Cardiac septum (tissue), 1 donor: ENCODE results near the gene CRADD. TPM values are rescaled to one million over a fixed set of nuclear protein-coding genes. Genes with fewer than 3 reads are reported as not detected.

ENCODE experiments used
- DNase-seq: peaks from one replicate; pipeline ENCODE4 v3.0.0-alpha.2; 2020; ENCODE audit warnings: low spot score
- intact Hi-C: fragments of 100-400 bp; cut with DNase I; formaldehyde crosslinking; loops from one replicate; pipeline ENCODE4 v1.14.0; 2022
- total RNA-seq: library from RNA; stranded (reverse); fragmentation: NEBNext Ultra II Directional; extraction: Animal tissue kit (Norgen Biotek cat#: 25700); gene quantifications from one replicate; pipeline ENCODE4 v1.2.1, GENCODE V29; 2021
- donor health status: DM: no; HTN: no; CAD: no.

Gene CRADD
- total RNA-seq, 1 donor from 2014 or later: 50.8 TPM

GRCh38 chr12:93844164-93844784 lies 167.1 kb downstream of the CRADD start:
- DNase-seq: no peak
- intact Hi-C loops: no loop called here

DNA sequence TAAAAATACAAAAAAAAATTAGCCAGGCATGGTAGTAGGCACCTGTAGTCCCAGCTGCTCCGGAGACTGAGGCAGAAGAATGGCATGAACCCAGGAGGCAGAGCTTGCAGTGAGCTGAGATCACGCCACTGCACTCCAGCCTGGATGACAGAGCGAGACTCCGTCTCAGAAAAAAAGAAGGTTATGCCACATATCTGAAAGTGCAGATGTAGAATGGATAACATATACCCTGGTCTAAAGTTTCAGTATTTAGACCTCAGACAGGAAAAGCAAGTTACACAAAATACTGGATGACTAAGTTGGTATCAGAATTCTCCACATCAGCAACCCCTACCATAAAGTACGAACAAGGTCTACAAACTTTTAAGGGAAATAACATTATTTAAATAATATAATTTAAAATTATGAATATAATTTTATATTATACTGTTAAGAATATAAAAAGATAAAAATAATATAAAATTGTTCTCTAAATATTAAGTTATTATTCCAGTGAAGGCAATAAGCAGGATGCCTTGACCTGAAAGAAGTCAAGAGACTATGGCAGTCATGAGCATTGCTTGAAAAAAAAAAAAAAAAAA lies 169.9 kb downstream of the CRADD start:
- no peak for DNase-seq
- intact Hi-C loops: no loop called here

DNA sequence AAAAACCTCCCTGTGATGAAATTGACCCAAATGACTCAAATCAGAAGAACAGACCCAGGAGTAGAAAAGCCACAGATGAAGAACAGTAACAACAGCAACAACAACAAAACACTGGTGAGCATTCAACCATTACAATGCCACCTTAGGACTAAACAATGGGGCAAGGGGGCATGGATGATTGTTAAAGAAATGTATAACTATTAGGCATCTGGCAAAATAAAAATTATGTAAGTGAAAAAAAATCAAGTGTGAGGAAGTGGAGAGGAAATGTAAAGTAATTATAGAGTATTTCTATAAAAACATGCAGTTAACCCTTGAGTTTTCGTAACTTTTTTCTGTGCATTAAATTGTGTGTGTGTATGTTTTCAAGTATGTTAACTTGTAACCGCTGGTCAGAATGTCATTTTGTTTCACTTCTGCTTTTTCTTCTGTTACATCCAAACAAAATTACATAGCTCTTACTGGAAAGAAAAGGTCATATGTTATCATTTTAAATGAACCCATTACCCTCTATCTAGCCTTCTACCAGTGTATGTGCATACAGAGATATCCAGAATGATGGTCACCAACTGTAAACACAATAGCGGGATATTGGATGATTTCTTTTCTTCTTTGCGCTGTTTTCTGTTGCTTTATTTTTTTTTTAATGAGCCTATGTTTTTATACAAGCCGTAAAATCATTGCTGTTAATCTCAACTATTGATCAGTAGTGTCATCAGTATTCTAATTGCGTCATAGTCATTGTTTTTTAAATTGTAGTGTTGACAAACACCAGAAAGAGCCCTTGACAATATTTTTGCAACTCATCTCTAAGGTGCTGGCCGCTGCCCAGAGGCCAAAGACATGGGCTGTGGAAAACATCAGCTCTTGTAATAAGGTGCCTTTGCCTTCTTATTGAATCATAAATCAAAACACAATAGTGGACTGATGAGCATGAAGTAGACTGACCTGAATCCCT lies 170.6 kb downstream of the CRADD start:
- intact Hi-C loops: no loop called here

GRCh38 chr12:93848523-93849101 lies 171.4 kb downstream of the CRADD start:
- intact Hi-C loops: no loop called here
- no peak for DNase-seq

More for the DNA sequence above, 170.6 kb downstream of the CRADD start:
- DNase-seq: no peak

- intact Hi-C loops: no loop called here
- DNase-seq: no peak
Observed at GRCh38 chr12:93849946-93850345, 172.8 kb downstream of the CRADD start.

DNA sequence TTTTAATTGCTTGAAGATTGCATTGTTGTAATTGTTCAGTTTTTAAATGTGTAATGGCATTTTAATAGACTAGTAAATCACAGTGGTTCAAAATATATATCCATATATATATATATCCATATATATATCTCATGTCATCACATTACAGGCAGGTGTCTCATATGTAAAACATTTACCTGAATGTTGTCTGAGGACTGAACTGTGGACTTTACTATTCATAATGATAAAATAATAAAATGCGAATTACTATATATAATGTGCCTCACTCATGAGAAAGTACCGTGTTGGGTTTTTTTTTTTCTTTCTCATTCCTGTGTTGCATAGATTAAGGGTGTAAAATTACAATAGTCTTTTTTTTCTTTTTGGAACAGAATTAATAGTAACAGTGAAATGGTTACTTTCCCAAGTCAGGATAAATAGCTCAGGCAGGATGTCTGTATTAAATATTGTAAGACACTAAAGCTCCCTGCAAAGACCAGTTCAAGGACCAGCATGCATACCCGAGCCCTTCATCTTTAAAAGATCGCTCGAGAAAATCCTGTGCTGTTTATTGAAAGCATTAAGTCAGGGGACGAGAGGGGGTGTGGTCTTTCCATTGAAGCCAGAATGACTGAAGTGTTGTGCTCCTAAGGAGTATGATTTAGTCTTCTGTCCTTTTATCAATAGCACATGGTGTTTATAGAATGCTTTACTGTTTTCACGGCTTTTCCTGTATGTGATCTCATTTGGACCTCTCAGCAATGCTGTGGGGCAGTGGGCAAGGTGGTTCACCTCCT lies 173.5 kb downstream of the CRADD start:
- DNase-seq: no peak
- intact Hi-C loops: no loop called here

GRCh38 chr12:93851257-93851671 lies 174.1 kb downstream of the CRADD start:
- intact Hi-C loops: no loop called here
- no peak for DNase-seq

DNA sequence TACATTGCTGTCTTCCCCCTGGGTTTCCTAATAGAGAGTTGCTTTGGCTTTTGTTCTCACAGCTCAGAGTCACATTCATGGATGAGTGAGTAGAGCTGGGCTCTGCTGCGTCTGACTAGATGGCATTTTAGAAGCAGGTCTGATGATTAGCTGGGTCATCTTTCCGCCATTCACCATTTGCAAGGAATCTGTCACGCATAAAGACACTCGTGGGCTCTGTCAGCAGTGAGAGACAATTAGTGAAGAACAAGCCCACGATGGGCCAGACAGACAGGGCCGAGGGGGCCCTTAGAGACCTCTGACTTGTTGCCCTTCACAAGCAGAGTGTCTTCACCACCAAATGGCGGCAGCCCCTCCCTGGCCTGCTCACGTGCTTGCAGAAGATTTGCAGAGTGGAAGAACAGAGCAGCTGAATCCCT lies 175.0 kb downstream of the CRADD start:
- intact Hi-C loops: no loop called here

GRCh38 chr12:93853698-93854478 lies 176.7 kb downstream of the CRADD start:
- no peak for DNase-seq
- intact Hi-C loops: no loop called here

More for the DNA sequence above, 175.0 kb downstream of the CRADD start:
- DNase-seq: no peak

- intact Hi-C loops: no loop called here
- DNase-seq: no peak
Observed at GRCh38 chr12:93855261-93855660, 178.1 kb downstream of the CRADD start.

DNA sequence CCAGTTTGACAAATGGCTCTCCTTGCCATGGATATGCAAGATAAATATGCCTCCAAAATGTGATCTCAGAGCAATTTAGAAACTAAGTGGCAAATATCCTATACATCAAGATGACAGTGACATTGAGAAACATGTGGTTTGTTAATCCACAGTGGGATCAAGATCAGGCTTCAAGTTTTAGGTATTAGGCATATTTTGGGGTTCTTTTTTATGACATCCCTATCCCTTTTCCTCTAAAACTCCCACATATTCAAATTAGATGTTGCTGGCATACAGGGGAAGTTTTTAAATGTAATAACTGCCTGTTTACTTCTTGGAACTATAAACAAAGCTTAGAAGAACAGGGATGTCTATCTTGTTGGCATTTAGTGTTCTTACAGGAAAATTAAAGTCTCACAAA lies 179.4 kb downstream of the CRADD start:
- intact Hi-C loops: no loop called here
- DNase-seq: no peak

DNA sequence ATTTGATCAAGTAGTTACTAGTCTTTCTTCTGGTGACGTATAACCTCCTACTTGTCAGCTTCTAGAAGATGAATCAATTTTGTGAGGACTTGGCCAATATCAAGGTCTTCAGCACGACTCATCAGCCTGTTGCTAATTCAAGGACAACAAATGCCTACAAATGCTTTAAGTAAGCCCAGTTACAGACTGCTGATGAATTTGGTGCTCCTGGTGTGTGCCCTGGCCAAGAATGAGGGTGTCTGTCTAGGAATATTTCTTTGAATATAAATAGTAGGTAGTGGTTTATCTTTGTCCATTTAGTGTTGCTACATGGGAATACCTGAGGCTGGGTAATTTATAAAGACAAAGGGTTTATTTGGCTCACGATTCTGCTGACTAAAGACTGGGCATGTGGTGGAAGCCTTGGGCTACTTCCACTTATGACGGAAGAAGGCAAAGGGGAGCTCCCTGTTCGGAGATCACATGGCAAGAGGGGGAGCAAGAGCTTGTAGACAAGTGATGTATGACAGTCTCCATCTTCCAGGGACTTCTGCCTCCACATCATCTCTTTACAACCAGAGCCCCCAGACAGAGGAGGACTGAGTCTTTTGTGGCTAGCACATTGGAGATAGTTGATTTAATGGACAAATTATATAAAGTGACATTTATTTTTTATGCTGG lies 180.2 kb downstream of the CRADD start:
- intact Hi-C loops: no loop called here
- DNase-seq: no peak

GRCh38 chr12:93857991-93858447 lies 180.8 kb downstream of the CRADD start:
- intact Hi-C loops: no loop called here
- DNase-seq: no peak

DNA sequence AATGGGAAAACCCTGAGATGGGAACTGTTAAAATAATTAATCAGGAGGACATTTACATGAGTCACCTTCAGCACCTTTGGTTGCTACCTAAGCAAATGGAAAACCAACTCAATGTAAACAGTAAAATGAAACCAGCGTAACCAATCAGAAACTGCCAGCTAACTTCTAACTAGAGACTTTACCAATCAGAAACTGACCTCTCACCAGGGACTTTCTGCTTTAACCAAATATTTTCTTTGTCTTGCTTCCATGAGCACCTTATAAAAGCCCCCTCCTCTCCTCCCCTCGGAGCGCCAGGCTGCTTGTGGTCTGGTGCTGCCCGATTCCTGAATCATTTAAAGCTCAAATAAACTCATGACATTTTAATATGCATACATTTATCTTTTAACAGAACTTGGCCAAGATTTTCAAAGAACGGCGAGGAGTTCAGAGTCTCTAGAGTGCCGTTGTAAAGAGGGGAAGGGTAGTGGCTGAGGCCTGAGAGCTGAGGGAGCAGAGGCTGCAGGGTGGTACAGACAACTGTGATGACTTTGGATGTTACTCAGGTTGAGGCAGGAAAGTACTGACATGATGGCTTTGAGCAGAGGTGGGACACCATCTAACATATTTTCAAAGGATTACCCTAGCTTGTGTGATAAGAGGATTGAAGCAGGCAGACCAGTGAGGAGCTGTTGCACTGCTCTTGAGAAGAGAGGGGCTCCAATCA lies 183.6 kb downstream of the CRADD start:
- DNase-seq: no peak
- intact Hi-C loops: no loop called here

DNA sequence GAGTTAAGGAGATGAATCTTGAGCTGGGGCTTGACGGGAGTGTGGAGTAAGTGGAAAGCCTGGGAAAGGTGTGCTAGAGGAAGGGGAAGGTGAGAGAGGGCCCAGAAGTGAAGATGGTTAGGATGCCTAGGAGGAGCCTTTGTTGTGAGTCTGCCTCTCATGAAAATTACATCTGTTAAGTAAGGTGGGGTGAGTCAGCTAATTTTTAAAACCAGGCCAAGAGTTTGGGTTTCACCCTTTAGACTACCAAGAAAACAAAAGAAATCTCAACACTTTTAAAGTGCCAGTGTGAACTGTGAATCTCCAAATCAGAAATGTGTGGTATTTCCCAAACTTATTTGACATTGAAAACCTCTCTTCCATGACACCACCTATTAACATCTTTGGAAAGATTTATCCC lies 185.2 kb downstream of the CRADD start:
- intact Hi-C loops: no loop called here
- no peak for DNase-seq

GRCh38 chr12:93865751-93866150 lies 188.6 kb downstream of the CRADD start:
- intact Hi-C loops: no loop called here

DNA sequence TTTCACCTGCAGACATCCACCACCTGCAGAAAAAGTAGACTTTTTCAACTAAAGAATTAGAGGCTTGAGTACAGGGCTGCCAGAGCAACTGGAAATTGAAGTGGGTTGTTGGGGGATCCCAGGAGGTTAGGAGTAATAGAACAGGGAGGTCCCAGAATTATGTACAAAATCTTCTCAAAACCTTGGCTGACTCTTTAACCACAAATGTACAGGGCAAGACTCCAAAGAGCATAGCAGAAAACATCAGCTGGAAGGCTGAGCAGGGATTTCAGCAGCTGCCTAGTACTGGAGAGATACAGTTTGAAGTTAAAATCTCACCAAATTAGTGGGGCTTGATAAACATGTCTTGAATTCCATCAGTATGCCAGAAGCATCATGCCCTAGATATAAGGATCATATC lies 191.6 kb downstream of the CRADD start:
- intact Hi-C loops: no loop called here
- DNase-seq: no peak

More at GRCh38 chr12:93865751-93866150, 188.6 kb downstream of the CRADD start:
- DNase-seq: no peak
